ENCODE results near the gene CR1. TPM values are rescaled to one million over a fixed set of nuclear protein-coding genes. Genes with fewer than 3 reads are reported as not detected.

The CR1 gene
- total and polyA plus RNA-seq, 8 donors: 0.44 to 8.0 (median 1.4) TPM

DNA sequence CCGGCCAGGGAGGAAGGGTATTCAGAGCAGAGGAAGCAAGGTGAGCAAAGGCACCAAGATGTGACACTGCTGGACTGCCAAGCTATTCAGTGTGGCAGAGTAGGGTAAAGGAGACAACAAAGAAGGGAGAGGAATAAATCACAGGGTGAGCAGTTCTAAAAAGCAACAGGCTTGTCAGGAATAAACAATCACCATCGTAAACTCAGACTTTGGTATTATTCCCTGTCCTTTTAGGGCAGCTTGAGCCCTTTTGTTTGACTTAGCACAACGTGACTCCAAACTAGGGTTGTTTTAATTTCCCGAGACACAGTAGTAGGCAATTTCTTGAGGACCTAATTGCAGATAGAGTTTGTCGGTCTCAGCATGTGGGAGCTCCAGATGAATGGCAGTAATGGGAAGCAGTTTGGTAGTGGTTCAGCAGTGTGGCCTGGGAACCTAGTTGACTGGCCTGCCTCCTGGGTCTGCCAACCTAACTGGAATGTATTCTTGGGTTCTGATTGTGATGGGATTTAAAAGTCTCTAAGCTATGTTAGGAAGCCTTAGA, 153.3 kb downstream of the CR1 start:
- peaks cover 0 to 10% (median 0%) of the 10 kb centered on the region in 3 donors for H3K27me3 ChIP-seq
- no peak for DNase-seq
- H3K36me3 ChIP-seq: no peaks in the 10 kb centered on the region
- no peak for TF ChIP-seq CTCF (IDR thresholded peaks at IDR 0.05)
- no peak for TF ChIP-seq POLR2A (IDR thresholded peaks at IDR 0.05)
- TF ChIP-seq EP300 (IDR thresholded peaks at IDR 0.05): no peak
- no peak for TF ChIP-seq POLR2AphosphoS5 (IDR thresholded peaks at IDR 0.05)
- WGBS, 5 donors: 64 to 72% (median 66%) methylated on average over 5 of the region's 5 CpGs
- no peak overlapping the region for H3K4me3 ChIP-seq
- H3K4me1 ChIP-seq: peaks cover 4 to 18% (median 14%) of the 10 kb centered on the region in 4 donors
- no peak overlapping the region for H3K27ac ChIP-seq
- H3K9me3 ChIP-seq: no peaks in the 10 kb centered on the region
- intact Hi-C loops (cut with DNase I; ENCODE audit: low total_unique reads): no loop called here

GRCh38 chr1:207649865-207650580, 154.1 kb downstream of the CR1 start:
- Histone ChIP-seq H3K27ac (no peak overlapping the region), H3K27me3 (peaks cover 0 to 7% (median 0%) of the 10 kb centered on the region in 3 donors), H3K4me3 (no peak overlapping the region), H3K36me3 (no peaks in the 10 kb centered on the region), H3K9me3 (no peaks in the 10 kb centered on the region), H3K4me1 (peaks cover 4 to 11% (median 6%) of the 10 kb centered on the region in 4 donors)
- intact Hi-C loops (cut with DNase I; ENCODE audit: low total_unique reads): no loop called here
- DNase-seq: no peak
- WGBS, 5 donors: 61 to 80% (median 71%) methylated on average over 4 of the region's 4 CpGs
- no peak for TF ChIP-seq POLR2A (IDR thresholded peaks at IDR 0.05)
- TF ChIP-seq CTCF (IDR thresholded peaks at IDR 0.05): no peak
- no peak for TF ChIP-seq EP300 (IDR thresholded peaks at IDR 0.05)
- no peak for TF ChIP-seq POLR2AphosphoS5 (IDR thresholded peaks at IDR 0.05)

- H3K4me1 ChIP-seq: peaks cover 0 to 5% (median 0%) of the 10 kb centered on the region in 4 donors
- intact Hi-C loops (cut with DNase I; ENCODE audit: low total_unique reads): no loop called here
- H3K27ac ChIP-seq: no peak overlapping the region
- no peaks in the 10 kb centered on the region for H3K9me3 ChIP-seq
- H3K27me3 ChIP-seq: no peaks in the 10 kb centered on the region
- 89 to 100% (median 94%) methylated on average over 1 of the region's 1 CpG for WGBS, 5 donors
- no peaks in the 10 kb centered on the region for H3K36me3 ChIP-seq
- H3K4me3 ChIP-seq: no peak overlapping the region
- TF ChIP-seq POLR2AphosphoS5 (IDR thresholded peaks at IDR 0.05) (no peak), CTCF (IDR thresholded peaks at IDR 0.05) (no peak), EP300 (IDR thresholded peaks at IDR 0.05) (no peak), POLR2A (IDR thresholded peaks at IDR 0.05) (no peak)
- DNase-seq: no peak
Measured at GRCh38 chr1:207651583-207651982, 155.6 kb downstream of the CR1 start.

DNA sequence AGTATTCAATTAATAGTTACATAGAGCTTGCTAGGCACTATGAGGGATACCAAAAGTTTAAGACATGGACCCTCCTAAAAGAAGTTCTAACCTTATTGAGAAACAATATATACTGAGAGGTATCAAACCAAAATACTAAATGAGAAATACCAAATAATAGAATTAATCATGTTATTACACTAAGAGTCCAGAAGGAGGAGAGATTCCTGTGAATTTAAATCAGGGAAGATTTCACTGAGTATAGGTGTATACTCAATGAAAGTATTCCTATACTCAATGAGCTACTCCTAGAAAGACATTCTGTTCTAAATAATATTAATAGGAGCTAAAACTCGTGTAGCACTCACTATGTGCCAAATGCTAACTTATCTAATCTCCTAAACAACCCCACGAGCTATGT, 158.4 kb downstream of the CR1 start:
- no peak for DNase-seq
- WGBS, 5 donors: 15 to 50% (median 34%) methylated on average over 2 of the region's 2 CpGs
- intact Hi-C loops (cut with DNase I; ENCODE audit: low total_unique reads): no loop called here
- H3K4me3 ChIP-seq: no peak overlapping the region
- TF ChIP-seq POLR2AphosphoS5 (IDR thresholded peaks at IDR 0.05): no peak
- peak in 1 of 7 experiments; percentile 7 for TF ChIP-seq CTCF (IDR thresholded peaks at IDR 0.05)
- no peak for TF ChIP-seq EP300 (IDR thresholded peaks at IDR 0.05)
- no peak for TF ChIP-seq POLR2A (IDR thresholded peaks at IDR 0.05)
- H3K36me3 ChIP-seq: no peaks in the 10 kb centered on the region
- no peaks in the 10 kb centered on the region for H3K4me1 ChIP-seq
- H3K9me3 ChIP-seq: no peaks in the 10 kb centered on the region
- peaks cover 0 to 11% (median 0%) of the 10 kb centered on the region in 3 donors for H3K27me3 ChIP-seq
- no peak overlapping the region for H3K27ac ChIP-seq
